HG02884 (cell line): ENCODE data around the gene GLTP.
A peak's percentile ranks its signal among the peaks of the same experiment; 100 is the strongest.
"Not testable (repeated sequence)": the region's sequence is repeated elsewhere in the genome, so short reads cannot be mapped to it uniquely, and the experiment has no call there.

Source experiments
- ATAC-seq: cut with Tn5 transposase; IDR thresholded peaks from one replicate; pipeline ENCODE4 v1.9.1; 2021; ENCODE audit warnings: mild to moderate bottlenecking, moderate library complexity; ENCODE audit not compliant: unreplicated experiment

The GLTP gene, protein sequence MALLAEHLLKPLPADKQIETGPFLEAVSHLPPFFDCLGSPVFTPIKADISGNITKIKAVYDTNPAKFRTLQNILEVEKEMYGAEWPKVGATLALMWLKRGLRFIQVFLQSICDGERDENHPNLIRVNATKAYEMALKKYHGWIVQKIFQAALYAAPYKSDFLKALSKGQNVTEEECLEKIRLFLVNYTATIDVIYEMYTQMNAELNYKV

DNA sequence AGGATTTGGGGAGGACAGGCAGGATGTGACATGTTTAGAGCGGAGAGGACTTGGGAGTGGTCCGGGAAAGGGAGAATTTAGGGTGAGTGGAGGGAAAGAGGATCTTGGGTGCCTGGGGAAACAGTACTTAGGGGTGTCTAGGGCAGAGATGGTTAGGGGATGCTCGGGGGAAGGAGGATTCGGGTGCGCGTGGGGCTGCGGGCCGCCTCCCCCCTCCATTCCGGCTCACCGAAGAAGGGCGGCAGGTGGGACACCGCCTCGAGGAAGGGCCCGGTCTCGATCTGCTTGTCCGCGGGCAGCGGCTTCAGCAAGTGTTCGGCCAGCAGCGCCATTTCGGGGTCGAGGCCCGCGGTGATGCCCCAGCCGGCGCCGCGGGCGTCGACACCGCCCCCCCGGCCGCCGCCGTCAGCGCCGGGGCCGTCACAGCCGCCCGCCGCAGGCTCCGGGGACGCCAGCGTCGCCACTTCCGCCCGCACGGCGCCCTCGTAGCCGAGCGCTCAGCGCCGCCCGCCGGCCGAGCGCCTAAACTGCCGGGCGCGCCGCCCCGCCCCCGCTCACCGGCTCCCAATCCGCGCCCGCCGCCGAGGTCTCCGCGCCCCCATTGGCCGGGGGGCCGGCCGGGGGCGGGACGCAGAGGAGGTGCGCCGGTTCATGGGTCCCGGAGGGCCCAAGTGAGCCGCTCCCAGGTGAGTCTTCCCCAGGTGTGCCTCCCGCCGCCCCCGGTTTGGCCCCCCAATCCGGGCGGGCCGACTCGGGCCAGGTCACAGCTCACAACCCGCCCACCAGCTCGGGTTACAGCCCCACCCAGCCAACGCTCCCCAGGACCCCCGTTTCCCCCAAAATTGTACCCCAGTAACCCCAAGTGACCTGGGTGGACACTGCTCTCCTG, at the start of gene GLTP:
Gene GLTP, minus strand, starts transcription at position 499 of the 889 bp plus-strand sequence. Its CDS starts 167 bp downstream, at position 332.
- peak; percentile 90 for ATAC-seq

- not testable (repeated sequence) for ATAC-seq
Measured at GRCh38 chr12:109929326-109929725, 49.0 kb upstream of the GLTP start.

GRCh38 chr12:109928058-109928656, 47.8 kb upstream of the GLTP start:
- ATAC-seq = no peak

- ATAC-seq = no peak
Measured at GRCh38 chr12:109927622-109928021, 47.3 kb upstream of the GLTP start.

GRCh38 chr12:109926488-109927210, 46.3 kb upstream of the GLTP start:
- no peak for ATAC-seq

GRCh38 chr12:109926016-109926415, 45.7 kb upstream of the GLTP start:
- no peak for ATAC-seq

GRCh38 chr12:109925185-109925840, 45.0 kb upstream of the GLTP start:
- ATAC-seq = no peak

DNA sequence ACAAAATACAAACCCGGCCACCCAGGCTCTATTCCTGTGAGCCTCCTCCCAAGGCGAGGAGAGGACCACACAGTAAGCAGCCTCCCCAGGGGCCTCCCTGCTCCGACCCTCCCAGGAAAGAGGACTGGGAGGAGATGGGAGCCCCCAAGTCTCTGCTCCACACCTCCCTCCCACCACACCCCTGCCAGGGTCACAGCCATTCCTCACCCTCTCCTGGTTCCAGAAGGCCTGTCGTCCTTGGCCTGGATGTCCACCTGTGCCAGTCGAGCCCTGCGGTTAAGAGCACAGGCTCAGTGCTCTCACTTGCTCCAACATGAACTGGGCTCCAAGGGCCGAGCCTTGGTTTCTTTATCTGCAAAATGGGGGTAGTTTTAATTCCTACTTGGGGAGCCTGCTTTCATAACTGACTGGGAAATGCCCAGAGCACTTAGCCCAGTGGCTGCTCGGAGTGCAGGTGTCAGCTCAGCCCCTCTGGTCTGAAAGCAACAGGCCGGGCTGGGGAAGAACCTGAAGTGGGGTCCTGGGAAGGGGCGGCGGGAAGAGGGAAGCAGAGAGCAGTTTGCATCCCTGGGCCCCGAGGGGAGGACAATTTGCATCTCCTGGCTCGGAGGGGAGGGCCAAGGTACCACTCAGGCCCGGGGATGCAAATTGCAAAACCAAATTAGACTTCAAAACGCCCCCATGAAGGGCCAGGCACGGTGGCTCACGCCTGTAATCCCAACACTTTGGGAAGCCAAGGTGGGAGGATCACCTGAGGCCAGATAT, 43.3 kb upstream of the GLTP start:
- no peak for ATAC-seq

GRCh38 chr12:109923038-109923437, 42.7 kb upstream of the GLTP start:
- ATAC-seq = no peak

DNA sequence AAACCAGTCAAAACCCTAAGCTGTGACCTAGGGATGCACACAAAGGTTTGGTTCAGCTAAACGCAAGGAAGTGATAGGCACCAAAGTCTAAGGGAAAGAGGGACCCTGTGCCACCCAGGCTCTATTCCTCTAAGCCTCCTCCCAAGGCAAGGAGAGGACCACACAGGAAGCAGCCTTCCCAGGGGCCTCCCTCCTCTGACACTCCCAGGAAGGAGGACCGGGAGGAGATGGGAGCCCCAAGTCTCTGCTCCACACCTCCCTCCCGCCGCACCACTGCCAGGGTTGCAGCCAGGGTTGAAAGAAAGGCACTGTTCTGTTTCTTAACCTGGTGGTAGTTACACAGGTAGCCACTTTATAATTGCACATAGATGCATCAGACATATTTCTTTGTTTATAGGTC, 41.6 kb upstream of the GLTP start:
- no peak for ATAC-seq

DNA sequence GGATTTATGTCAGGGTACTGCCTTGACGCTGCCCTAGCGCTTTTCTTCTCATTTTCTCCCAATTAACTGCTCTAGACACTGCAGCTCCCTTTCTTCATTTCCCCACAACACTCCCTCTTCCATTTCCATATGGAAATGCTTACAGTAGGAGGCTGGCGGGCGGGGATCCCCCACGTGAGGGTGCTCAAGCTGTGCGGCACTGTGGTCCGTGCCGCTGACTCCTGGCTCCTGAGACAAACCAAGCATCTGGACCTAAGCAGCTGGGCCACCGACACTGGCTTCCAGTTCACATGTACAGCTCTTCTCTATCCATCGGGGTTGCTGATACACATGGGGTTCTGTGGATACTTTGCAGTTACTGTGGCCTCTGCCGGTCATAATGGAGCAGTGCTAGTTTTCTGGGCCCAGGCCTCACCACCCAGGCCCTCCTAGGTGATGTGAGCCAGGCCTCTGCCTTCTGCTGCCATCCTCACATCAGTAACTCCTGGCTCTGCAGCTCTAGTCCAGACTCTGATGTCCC, 40.0 kb upstream of the GLTP start:
- ATAC-seq = no peak

DNA sequence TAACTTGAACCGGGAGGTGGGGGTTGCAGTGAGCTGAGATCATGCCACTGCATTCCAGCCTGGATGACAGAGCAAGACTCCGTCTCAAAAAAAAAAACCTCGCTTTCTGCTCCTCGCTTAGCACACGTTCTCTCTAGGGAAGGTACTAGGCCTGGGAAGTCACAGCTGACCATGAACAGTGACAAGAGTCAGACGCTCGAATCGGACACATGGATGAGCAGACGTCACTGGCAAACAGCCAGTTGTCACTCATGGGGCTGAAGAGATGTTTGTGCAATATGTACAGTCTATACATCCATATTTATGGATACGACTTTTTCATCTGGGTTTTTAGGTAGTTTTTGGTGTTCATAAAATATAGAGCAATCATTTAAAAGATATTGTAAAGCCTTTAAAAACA, 39.1 kb upstream of the GLTP start:
- no peak for ATAC-seq

DNA sequence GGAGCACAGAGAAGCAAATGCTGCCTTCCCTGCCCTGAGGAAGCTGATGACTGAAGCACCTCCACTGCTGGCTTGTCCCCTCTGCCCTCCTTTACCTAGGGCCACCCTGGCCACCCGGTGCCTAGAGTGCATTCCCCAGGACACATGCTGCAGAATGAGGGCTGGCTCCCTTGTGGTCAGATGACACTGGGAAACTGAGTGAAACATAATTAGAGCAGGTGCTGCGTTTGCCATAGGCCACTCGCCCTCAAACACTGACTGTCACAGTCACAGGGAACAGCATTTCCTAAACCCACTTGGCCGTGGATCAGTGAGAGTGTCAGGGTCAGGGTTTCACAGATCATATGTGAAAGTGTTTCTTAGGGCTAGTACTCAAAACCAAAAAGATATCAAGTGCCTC, 35.7 kb upstream of the GLTP start:
- no peak for ATAC-seq

DNA sequence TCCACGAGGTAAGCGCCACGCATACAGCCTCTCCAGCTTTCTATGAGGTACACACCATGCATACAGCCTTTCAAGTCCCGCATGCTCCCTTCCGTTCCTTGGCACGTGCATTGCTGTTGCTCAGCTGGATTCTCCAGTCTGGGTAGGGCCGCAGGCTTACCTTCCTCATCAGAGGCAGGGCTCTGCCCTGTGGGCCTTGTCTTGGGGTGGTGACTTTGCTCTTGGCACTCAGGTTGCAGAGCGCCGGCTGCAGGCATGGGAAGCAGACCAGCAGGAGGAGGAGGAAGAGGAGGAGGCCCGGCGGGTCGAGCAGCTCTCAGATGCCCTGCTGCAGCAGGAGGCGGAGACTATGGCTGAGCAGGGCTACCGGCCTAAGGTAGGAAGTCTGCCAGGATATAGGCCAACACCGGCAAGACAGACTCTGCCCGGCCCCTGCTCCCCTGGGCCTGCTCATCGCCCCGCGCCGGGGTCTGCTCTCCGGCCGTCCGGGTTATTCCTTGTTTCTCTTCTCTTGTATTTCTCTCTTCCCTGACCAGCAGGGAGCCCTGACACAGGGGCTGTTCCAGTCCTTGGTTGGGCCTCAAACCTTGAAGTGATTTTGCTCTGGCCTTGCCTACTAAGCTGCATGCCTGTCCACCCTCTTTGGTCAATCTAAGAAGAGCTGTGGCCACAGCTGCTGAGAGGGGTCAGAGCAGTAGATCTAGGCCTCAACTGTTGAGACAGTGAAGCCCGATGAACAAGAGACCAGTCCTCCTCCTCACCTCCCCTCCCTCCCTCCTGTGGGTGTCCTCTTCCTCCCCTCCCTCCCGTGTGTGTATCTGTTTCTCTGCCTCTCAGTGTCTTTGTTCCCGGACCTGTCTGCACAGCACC, 35.1 kb upstream of the GLTP start:
- no peak for ATAC-seq

GRCh38 chr12:109914461-109914860, 34.1 kb upstream of the GLTP start:
- ATAC-seq = no peak

GRCh38 chr12:109912855-109913321, 32.5 kb upstream of the GLTP start:
- ATAC-seq = no peak

DNA sequence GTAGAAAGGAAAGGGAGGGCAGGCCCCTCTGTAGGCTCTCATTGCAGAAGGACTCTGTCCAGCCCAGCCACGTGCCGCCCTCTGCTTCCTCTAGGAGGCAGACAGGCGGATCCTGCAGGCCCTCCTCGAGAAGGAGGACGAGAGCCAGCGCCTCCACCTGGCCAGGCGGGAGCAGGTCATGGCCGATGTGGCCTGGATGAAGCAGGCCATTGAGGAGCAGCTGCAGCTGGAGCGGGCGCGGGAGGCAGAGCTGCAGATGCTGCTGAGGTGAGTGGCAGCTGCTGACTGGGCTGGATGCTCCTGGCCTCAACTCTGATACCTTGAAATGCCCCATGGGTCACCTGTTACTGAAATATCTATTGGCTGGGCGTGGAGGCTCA, 30.6 kb upstream of the GLTP start:
- ATAC-seq = no peak

- ATAC-seq = no peak
Measured at GRCh38 chr12:109910254-109910968, 30.1 kb upstream of the GLTP start.
